Colonic mucosa (tissue), 4 donors: ENCODE data around the gene FKBP14. TPM values are rescaled to one million over a fixed set of nuclear protein-coding genes. Genes with fewer than 3 reads are reported as not detected.
"Not testable (repeated sequence)": the region's sequence is repeated elsewhere in the genome, so short reads cannot be mapped to it uniquely, and the experiment has no call there.

Experiments
- DNase-seq: peaks from one replicate; pipeline ENCODE4 v3.0.0-alpha.2; 2020
- H3K27ac ChIP-seq: fragments of 200-600 bp; one replicate; pipeline ENCODE4 v1.8.0; 2021
- H3K27me3 ChIP-seq: fragments of 200-600 bp; one replicate; pipeline ENCODE4 v1.8.0; 2021
- H3K36me3 ChIP-seq: fragments of 200-600 bp; one replicate; pipeline ENCODE4 v1.8.0; 2021
- H3K4me1 ChIP-seq: fragments of 200-600 bp; one replicate; pipeline ENCODE4 v1.8.0; 2021; ENCODE audit warnings: mild to moderate bottlenecking
- H3K4me3 ChIP-seq: fragments of 200-600 bp; one replicate; pipeline ENCODE4 v1.8.0; 2021
- H3K9ac ChIP-seq, 2 donors: one replicate each; pipeline ENCODE4 v1.7.0; 2013; ENCODE audit warnings: control low read depth in 2 of 2, low read depth in 2 of 2, low read length in 2 of 2
- H3K9me3 ChIP-seq: fragments of 200-600 bp; one replicate; pipeline ENCODE4 v1.8.0; 2021
- intact Hi-C: fragments of 100-400 bp; cut with DNase I; formaldehyde crosslinking; loops from one replicate; pipeline ENCODE4 v1.14.1; 2022
- total RNA-seq, 2 donors: library from RNA; stranded (reverse); fragmentation: NEBNext Ultra II Directional in 1 of 2; extraction: Animal tissue kit (Norgen Biotek cat#: 25700) in 1 of 2; gene quantifications; one replicate each; pipeline ENCODE4 v1.2.1, GENCODE V29; 2021
- TF ChIP-seq, protein P1 (sequence below): fragments of 200-600 bp; IDR thresholded peaks from one replicate; pipeline ENCODE4 v1.8.0; 2022; ENCODE audit warnings: antibody characterized with exemption, mild to moderate bottlenecking
- donor health status: healthy.
- donor health status: DM: no; HTN: no; CAD: no.
- donor health status: DM: no; HTN: no; CAD: no.

The FKBP14 gene
- total RNA-seq, 2 donors from 2014 or later = 7.6 to 9.8 TPM

DNA sequence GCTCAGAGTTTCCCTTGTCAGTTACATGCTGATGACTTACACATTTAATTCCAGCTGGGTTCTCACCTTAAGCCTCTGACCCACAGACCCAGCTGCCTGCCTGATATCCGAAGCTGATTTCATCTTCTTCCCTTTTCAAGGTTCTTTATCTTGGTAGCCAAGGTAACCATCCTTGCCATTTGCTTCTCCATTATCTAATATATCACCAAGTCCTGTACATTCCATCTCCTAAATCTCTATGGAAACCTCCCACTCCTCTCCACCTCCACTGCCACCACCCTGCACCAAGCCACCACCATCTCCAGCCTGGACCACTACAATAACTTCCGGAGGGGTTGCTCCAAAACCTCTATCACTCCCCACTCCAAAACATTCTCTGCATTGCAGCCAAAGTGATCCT is 56.8 kb downstream of the FKBP14 start:
- Histone ChIP-seq H3K4me3 (no peak overlapping the region), H3K27me3 (no peaks in the 10 kb centered on the region), H3K36me3 (no peaks in the 10 kb centered on the region), H3K9ac (no peak overlapping the region), H3K27ac (no peak overlapping the region), H3K4me1 (no peaks in the 10 kb centered on the region), H3K9me3 (no peaks in the 10 kb centered on the region)
- intact Hi-C loops = no loop called here
- TF ChIP-seq, protein P1, sequence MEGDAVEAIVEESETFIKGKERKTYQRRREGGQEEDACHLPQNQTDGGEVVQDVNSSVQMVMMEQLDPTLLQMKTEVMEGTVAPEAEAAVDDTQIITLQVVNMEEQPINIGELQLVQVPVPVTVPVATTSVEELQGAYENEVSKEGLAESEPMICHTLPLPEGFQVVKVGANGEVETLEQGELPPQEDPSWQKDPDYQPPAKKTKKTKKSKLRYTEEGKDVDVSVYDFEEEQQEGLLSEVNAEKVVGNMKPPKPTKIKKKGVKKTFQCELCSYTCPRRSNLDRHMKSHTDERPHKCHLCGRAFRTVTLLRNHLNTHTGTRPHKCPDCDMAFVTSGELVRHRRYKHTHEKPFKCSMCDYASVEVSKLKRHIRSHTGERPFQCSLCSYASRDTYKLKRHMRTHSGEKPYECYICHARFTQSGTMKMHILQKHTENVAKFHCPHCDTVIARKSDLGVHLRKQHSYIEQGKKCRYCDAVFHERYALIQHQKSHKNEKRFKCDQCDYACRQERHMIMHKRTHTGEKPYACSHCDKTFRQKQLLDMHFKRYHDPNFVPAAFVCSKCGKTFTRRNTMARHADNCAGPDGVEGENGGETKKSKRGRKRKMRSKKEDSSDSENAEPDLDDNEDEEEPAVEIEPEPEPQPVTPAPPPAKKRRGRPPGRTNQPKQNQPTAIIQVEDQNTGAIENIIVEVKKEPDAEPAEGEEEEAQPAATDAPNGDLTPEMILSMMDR = no peak
- no peak for DNase-seq

DNA sequence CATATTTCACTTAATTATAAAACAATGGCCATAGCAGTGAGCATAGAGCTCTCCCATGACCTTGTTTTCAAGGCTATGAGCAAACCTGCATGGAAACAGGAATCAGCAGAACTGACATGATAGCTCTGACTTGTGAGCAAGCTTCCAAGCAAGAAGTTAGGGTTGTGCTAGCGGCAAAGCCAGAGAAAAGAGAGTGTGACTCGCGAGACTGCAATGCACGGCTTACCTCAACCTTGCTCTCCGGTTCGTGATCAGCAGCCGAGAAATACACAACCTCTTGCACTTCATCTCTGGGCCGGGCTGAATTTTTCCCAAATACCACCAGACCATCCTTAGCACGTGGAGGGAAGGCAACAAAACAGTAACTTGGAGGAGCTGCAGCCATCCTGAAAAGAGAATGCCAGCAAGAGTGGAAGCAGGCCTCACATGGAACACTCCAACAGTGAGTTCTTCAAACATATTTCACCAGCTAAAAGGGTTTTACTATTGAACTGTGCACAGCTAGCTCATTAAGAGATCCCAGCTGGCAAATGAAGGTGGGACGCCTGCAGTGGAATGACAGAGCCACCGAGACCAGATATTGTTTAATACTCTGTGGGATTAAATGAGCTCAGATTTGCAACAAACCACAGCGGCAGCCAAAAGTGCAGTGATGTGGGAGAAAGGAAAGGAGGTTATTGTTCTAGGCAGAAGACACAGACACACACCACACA is 57.7 kb downstream of the FKBP14 start:
- H3K27ac ChIP-seq = no peak overlapping the region
- H3K27me3 ChIP-seq = no peaks in the 10 kb centered on the region
- TF ChIP-seq, protein P1 = no peak
- H3K9ac ChIP-seq = no peak overlapping the region
- H3K4me1 ChIP-seq = no peaks in the 10 kb centered on the region
- DNase-seq = no peak
- intact Hi-C loops = no loop called here
- no peak overlapping the region for H3K4me3 ChIP-seq
- H3K36me3 ChIP-seq = no peaks in the 10 kb centered on the region
- no peaks in the 10 kb centered on the region for H3K9me3 ChIP-seq

DNA sequence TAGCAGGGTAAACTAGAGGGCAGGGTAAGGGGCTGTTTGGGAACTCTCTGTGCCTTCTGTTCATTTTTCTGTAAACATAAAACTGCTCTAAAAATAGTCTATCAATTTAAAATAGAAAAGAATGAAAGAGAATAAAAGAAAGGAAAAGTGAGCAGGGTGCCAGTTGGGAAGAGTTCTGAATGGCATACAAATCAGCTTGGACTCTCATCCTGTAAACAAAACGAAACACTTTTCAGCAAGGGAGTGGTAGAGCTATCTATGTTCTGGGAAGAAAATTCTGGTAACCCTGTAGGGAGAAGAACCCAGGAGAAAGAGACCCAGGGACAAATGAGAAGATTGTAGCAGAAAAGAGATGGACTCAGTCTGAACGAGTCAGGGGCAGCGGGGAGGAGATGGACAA is 61.5 kb downstream of the FKBP14 start:
- TF ChIP-seq, protein P1 = no peak
- Histone ChIP-seq H3K27ac (no peak overlapping the region), H3K9me3 (no peaks in the 10 kb centered on the region), H3K4me3 (no peak overlapping the region), H3K36me3 (no peaks in the 10 kb centered on the region), H3K27me3 (no peaks in the 10 kb centered on the region), H3K4me1 (no peaks in the 10 kb centered on the region), H3K9ac (no peak overlapping the region)
- DNase-seq = no peak
- intact Hi-C loops = no loop called here

DNA sequence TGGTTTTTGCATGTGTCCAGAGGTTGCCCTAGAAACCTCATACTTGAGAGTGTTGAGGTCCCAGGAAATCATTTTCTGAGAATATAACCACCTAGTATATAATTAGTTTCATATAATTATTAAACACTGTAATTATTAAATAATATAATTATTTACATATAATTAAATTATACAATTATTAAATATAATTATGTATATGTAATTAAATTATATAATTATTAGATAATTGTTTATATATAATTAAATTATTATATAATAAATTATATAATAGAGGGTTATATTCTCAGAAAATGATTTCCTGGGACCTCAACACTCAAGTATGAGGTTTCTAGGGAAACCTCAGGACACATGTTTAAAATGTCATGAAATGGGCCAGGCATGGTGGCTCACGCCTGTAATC is 64.5 kb downstream of the FKBP14 start:
- no peak overlapping the region for H3K27ac ChIP-seq
- TF ChIP-seq, protein P1 = no peak
- H3K36me3 ChIP-seq = no peaks in the 10 kb centered on the region
- no peak overlapping the region for H3K4me3 ChIP-seq
- no peaks in the 10 kb centered on the region for H3K4me1 ChIP-seq
- H3K9ac ChIP-seq = no peak overlapping the region
- no peaks in the 10 kb centered on the region for H3K27me3 ChIP-seq
- no peaks in the 10 kb centered on the region for H3K9me3 ChIP-seq
- DNase-seq = no peak
- intact Hi-C loops = no loop called here

DNA sequence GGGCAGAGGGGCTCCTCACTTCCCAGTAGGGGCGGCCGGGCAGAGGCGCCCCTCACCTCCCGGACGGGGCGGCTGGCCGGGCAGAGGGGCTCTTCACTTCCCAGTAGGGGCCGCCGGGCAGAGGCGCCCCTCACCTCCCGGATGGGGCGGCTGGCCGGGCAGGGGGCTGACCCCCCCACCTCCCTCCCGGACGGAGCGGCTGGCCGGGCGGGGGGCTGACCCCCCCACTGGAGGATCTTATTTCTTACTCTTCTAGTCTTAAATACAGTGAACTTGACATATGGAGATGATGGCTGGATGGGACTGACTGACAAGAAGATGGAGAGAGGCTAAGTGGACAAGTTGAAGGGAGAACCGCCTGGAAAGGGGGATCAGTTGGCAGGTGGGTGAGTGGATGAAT is 64.9 kb downstream of the FKBP14 start:
- DNase-seq, H3K9ac ChIP-seq, intact Hi-C loops, H3K4me1 ChIP-seq, H3K9me3 ChIP-seq, H3K4me3 ChIP-seq, H3K27me3 ChIP-seq, H3K36me3 ChIP-seq, H3K27ac ChIP-seq: not testable (repeated sequence)

Other genes starting within 250 kb of the FKBP14 start
- gene WIPF3, start 220.2 kb downstream of the FKBP14 start, total RNA-seq = 1 to 10 TPM; 1.6 to 2.3 TPM
- gene SCRN1, start 36.9 kb downstream of the FKBP14 start, total RNA-seq = 10 to 100 TPM; 13.2 to 17.1 TPM
- 10 to 100 TPM; 11.7 to 14.9 TPM for gene PLEKHA8, start 1.7 kb upstream of the FKBP14 start, total RNA-seq
- 10 to 100 TPM in 1 of 2 donors, 1 to 10 TPM in 1; 8.0 to 10.8 TPM for gene MTURN, start 108.3 kb upstream of the FKBP14 start, total RNA-seq